H9 (cell line): ENCODE results near the gene ATP13A1. TPM values are rescaled to one million over a fixed set of nuclear protein-coding genes. Genes with fewer than 3 reads are reported as not detected.

Experiments used
- DNase-seq: peaks from one replicate; pipeline ENCODE4 v3.0.0-alpha.2; 2017
- H2AFZ ChIP-seq: one replicate; pipeline ENCODE4 v1.6.1; 2013; ENCODE audit warnings: mild to moderate bottlenecking, low read length, control low read depth, moderate library complexity
- H2AK5ac ChIP-seq: 2 replicates; pipeline ENCODE4 v1.6.1; 2013; ENCODE audit warnings: low read length, control low read depth, mixed read lengths; ENCODE audit not compliant: insufficient read length
- H2BK120ac ChIP-seq: one replicate; pipeline ENCODE4 v1.6.1; 2013; ENCODE audit warnings: low read depth, mild to moderate bottlenecking, low read length, control low read depth, inconsistent platforms; ENCODE audit not compliant: poor library complexity, severe bottlenecking
- H2BK12ac ChIP-seq: 2 replicates; pipeline ENCODE4 v1.6.1; 2013; ENCODE audit warnings: low read length, control low read depth, mixed read lengths, low read depth; ENCODE audit not compliant: insufficient read length
- H2BK15ac ChIP-seq: 2 replicates; pipeline ENCODE4 v1.6.1; 2013; ENCODE audit warnings: low read depth, low read length, control low read depth
- H2BK20ac ChIP-seq: one replicate; pipeline ENCODE4 v1.6.1; 2013; ENCODE audit warnings: low read depth, mild to moderate bottlenecking, low read length, control low read depth, inconsistent platforms; ENCODE audit not compliant: poor library complexity, severe bottlenecking
- H2BK5ac ChIP-seq: 2 replicates; pipeline ENCODE4 v1.6.1; 2013; ENCODE audit warnings: low read length, control low read depth, mixed read lengths; ENCODE audit not compliant: insufficient read length
- H3K14ac ChIP-seq: 2 replicates; pipeline ENCODE4 v1.6.1; 2013; ENCODE audit warnings: low read length, control low read depth; ENCODE audit not compliant: insufficient read depth
- H3K18ac ChIP-seq: 2 replicates; pipeline ENCODE4 v1.6.1; 2013; ENCODE audit warnings: low read depth, mild to moderate bottlenecking, mixed read lengths, low read length, control low read depth; ENCODE audit not compliant: insufficient read length
- H3K23ac ChIP-seq: 2 replicates; pipeline ENCODE4 v1.6.1; 2013; ENCODE audit warnings: low read length, control low read depth, mixed read lengths, low read depth; ENCODE audit not compliant: insufficient read length
- H3K23me2 ChIP-seq: 2 replicates; pipeline ENCODE4 v1.6.1; 2013; ENCODE audit warnings: low read depth, mild to moderate bottlenecking, mixed read lengths, low read length, control low read depth; ENCODE audit not compliant: insufficient read length, poor library complexity, severe bottlenecking
- H3K27ac ChIP-seq: 2 replicates; pipeline ENCODE4 v1.5.1; 2013; ENCODE audit warnings: low read length, control low read depth, mixed read lengths, low read depth; ENCODE audit not compliant: insufficient read length
- H3K27me3 ChIP-seq: 2 replicates; pipeline ENCODE4 v1.6.1; 2013; ENCODE audit warnings: low read length, control low read depth, inconsistent platforms; ENCODE audit not compliant: insufficient read depth
- H3K4ac ChIP-seq: 2 replicates; pipeline ENCODE4 v1.6.1; 2013; ENCODE audit warnings: low read depth, mild to moderate bottlenecking, control low read depth, inconsistent platforms, low read length, moderate library complexity
- H3K4me1 ChIP-seq: 2 replicates; pipeline ENCODE4 v1.6.1; 2013; ENCODE audit warnings: low read length, control low read depth, inconsistent platforms; ENCODE audit not compliant: insufficient read depth
- H3K4me2 ChIP-seq: 2 replicates; pipeline ENCODE4 v1.6.1; 2013; ENCODE audit warnings: low read length, control low read depth, mixed read lengths; ENCODE audit not compliant: insufficient read length, insufficient read depth
- H3K56ac ChIP-seq: 2 replicates; pipeline ENCODE4 v1.6.1; 2013; ENCODE audit warnings: low read depth, mild to moderate bottlenecking, mixed read lengths, low read length, control low read depth; ENCODE audit not compliant: insufficient read length
- H3K79me1 ChIP-seq: 2 replicates; pipeline ENCODE4 v1.6.1; 2013; ENCODE audit warnings: low read depth, mild to moderate bottlenecking, moderate library complexity, low read length, control low read depth, inconsistent platforms; ENCODE audit not compliant: insufficient read depth, poor library complexity, severe bottlenecking
- H3K79me2 ChIP-seq: 2 replicates; pipeline ENCODE4 v1.6.1; 2013; ENCODE audit warnings: low read length, control low read depth, inconsistent platforms; ENCODE audit not compliant: insufficient read depth
- H3K9ac ChIP-seq: 2 replicates; pipeline ENCODE4 v1.6.1; 2013; ENCODE audit warnings: low read length, control low read depth, mixed read lengths; ENCODE audit not compliant: insufficient read length; ENCODE audit errors: extremely low read depth
- H3K9me3 ChIP-seq: one replicate; pipeline ENCODE4 v1.6.1; 2013; ENCODE audit warnings: low read depth, low read length, inconsistent platforms; ENCODE audit not compliant: control insufficient read depth
- H3T11ph ChIP-seq: one replicate; pipeline ENCODE4 v1.6.1; 2013; ENCODE audit warnings: mild to moderate bottlenecking, low read length, control low read depth, inconsistent platforms
- H4K20me1 ChIP-seq: one replicate; pipeline ENCODE4 v1.6.1; 2013; ENCODE audit not compliant: control insufficient read depth, insufficient read length, insufficient read depth
- H4K5ac ChIP-seq: 2 replicates; pipeline ENCODE4 v1.6.1; 2013; ENCODE audit warnings: low read depth, mild to moderate bottlenecking, mixed read lengths, low read length, control low read depth; ENCODE audit not compliant: insufficient read length
- H4K8ac ChIP-seq: replicated peaks from 2 replicates; pipeline ENCODE4 v1.6.1; 2013; ENCODE audit warnings: low read length, control low read depth, mixed read lengths, low read depth; ENCODE audit not compliant: insufficient read length
- H4K91ac ChIP-seq: 2 replicates; pipeline ENCODE4 v1.6.1; 2013; ENCODE audit warnings: low read depth, mild to moderate bottlenecking, moderate library complexity, mixed read lengths, low read length, control low read depth; ENCODE audit not compliant: insufficient read length
- H3K27ac Mint-ChIP-seq, 3 experiments: 2 replicates in 2 of 3; 3 replicates in 1 of 3; pipeline ENCODE4 v1.8.0; 2020 to 2021; ENCODE audit warnings: mixed read lengths in 3 of 3, mild to moderate bottlenecking in 1 of 3, moderate library complexity in 1 of 3
- H3K27me3 Mint-ChIP-seq: 2 replicates; pipeline ENCODE4 v1.8.0; 2021; ENCODE audit warnings: low read depth, mild to moderate bottlenecking, moderate library complexity, mixed read lengths
- H3K36me3 Mint-ChIP-seq, 3 experiments: 2 replicates in 2 of 3; 3 replicates in 1 of 3; pipeline ENCODE4 v1.8.0; 2020 to 2021; ENCODE audit warnings: low read depth in 3 of 3, mixed read lengths in 3 of 3; ENCODE audit not compliant: insufficient read depth in 1 of 3
- H3K4me1 Mint-ChIP-seq, 2 experiments: 2 replicates each; pipeline ENCODE4 v1.8.0; 2020; ENCODE audit warnings: mixed read lengths in 2 of 2
- H3K4me3 Mint-ChIP-seq, 2 experiments: 2 replicates in 1 of 2; 3 replicates in 1 of 2; pipeline ENCODE4 v1.8.0; 2020 to 2021; ENCODE audit warnings: mild to moderate bottlenecking in 2 of 2, mixed read lengths in 2 of 2, moderate library complexity in 1 of 2
- H3K9me3 Mint-ChIP-seq, 2 experiments: 2 replicates in 1 of 2; 3 replicates in 1 of 2; pipeline ENCODE4 v1.8.0; 2020; ENCODE audit warnings: mild to moderate bottlenecking in 2 of 2, mixed read lengths in 2 of 2, moderate library complexity in 1 of 2
- CTCF ChIP-seq: fragments of 200-600 bp; sonication (generic); conservative IDR thresholded peaks from 3 replicates; pipeline ENCODE4 v1.8.0; 2021; ENCODE audit warnings: antibody characterized with exemption, mild to moderate bottlenecking
- WGBS: extraction: QIAGEN DNeasy Blood & Tissue Kit; methylation state at CpG from one replicate; pipeline ENCODE4 v1.1.7; 2013; ENCODE audit warnings: missing lambda C conversion rate, low lambda C conversion rate, mixed read lengths; ENCODE audit not compliant: insufficient read length; ENCODE audit errors: extremely low coverage; 5-methylcytosine and 5-hydroxymethylcytosine counted together
- total RNA-seq: library from RNA; stranded (reverse); gene quantifications from 2 replicates; pipeline ENCODE4 v1.2.1, GENCODE V29; 2021

ATP13A1 gene
- total RNA-seq, 1 experiment from 2014 or later = 67.8 TPM

GRCh38 chr19:19613506-19613905 is 50.0 kb downstream of the ATP13A1 start:
- Histone ChIP-seq H3K4me2 (no peak overlapping the region), H3K79me1 (no peaks in the 10 kb centered on the region), H3K4ac (no peak overlapping the region), H4K20me1 (no peaks in the 10 kb centered on the region), H3K9me3 (no peaks in the 10 kb centered on the region), H4K8ac (no peak overlapping the region), H4K91ac (no peak overlapping the region), H2BK12ac (no peak overlapping the region), H3K4me1 (no peaks in the 10 kb centered on the region), H3K27me3 (no peaks in the 10 kb centered on the region; the same call in 1 of the 2 replicates), H3K18ac (no peak overlapping the region), H3K23ac (no peak overlapping the region), H3K56ac (no peak overlapping the region), H3T11ph (no peak overlapping the region), H3K9ac (no peak overlapping the region), H3K23me2 (peaks cover 4% of the 10 kb centered on the region), H4K5ac (no peak overlapping the region), H2BK15ac (no peak overlapping the region), H2BK5ac (no peak overlapping the region), H3K14ac (no peak overlapping the region), H2AFZ (no peak overlapping the region), H2BK120ac (no peak overlapping the region), H3K79me2 (no peaks in the 10 kb centered on the region), H2AK5ac (no peak overlapping the region), H3K27ac (no peak overlapping the region), H2BK20ac (no peak overlapping the region)
- no peak overlapping the region; a peak in 2 of 7 replicates for H3K27ac Mint-ChIP-seq
- no peak for TF ChIP-seq CTCF
- no peaks in the 10 kb centered on the region for H3K36me3 Mint-ChIP-seq
- peaks cover 6 to 11% of the 10 kb centered on the region in 2 experiments for H3K4me1 Mint-ChIP-seq
- no CpG with 5 or more reads among the region's 4 CpGs for WGBS
- no peak overlapping the region for H3K4me3 Mint-ChIP-seq
- no peaks in the 10 kb centered on the region for H3K9me3 Mint-ChIP-seq
- no peak for DNase-seq
- H3K27me3 Mint-ChIP-seq = peaks cover 15% of the 10 kb centered on the region
